GM12878 (cell line): Measurements from ENCODE around the gene HDAC7.

Source experiments
- CHD1 ChIP-seq: IDR thresholded peaks from 2 replicates; pipeline ENCODE4 v1.6.1; 2012; ENCODE audit warnings: low read depth, low read length, improper control_type of control experiment
- CREB1 ChIP-seq: IDR thresholded peaks from 2 replicates; pipeline ENCODE4 v1.6.1; 2012; ENCODE audit warnings: low read depth, mild to moderate bottlenecking, inconsistent platforms
- HCFC1 ChIP-seq: fragments of 150-350 bp; IDR thresholded peaks from 2 replicates; pipeline ENCODE4 v1.6.1; 2014; ENCODE audit warnings: low read length
- HDAC2 ChIP-seq: fragments of 200-600 bp; sonication (generic); IDR thresholded peaks from 2 replicates; pipeline ENCODE4 v1.6.1; 2017
- MAX ChIP-seq: IDR thresholded peaks from 2 replicates; pipeline ENCODE4 v1.6.1; 2012; ENCODE audit warnings: low read depth, low read length, improper control_type of control experiment
- POLR2AphosphoS5 ChIP-seq: IDR thresholded peaks from 2 replicates; pipeline ENCODE4 v1.6.1; 2011; ENCODE audit warnings: mild to moderate bottlenecking, low read length, inconsistent platforms
- RFX5 ChIP-seq: IDR thresholded peaks from 2 replicates; pipeline ENCODE4 v1.6.1; 2011; ENCODE audit warnings: low read depth, low read length, improper control_type of control experiment
- SMC3 ChIP-seq: IDR thresholded peaks from 2 replicates; pipeline ENCODE4 v1.6.1; 2011; ENCODE audit warnings: low read length, improper control_type of control experiment, borderline replicate concordance
- WRNIP1 ChIP-seq: IDR thresholded peaks from 2 replicates; pipeline ENCODE4 v1.6.1; 2011; ENCODE audit warnings: low read depth, low read length, improper control_type of control experiment, borderline replicate concordance

GRCh38 chr12:47824198-47824597 is 4.5 kb upstream of the HDAC7 start:
- TF ChIP-seq HDAC2: no peak
- no peak for TF ChIP-seq SMC3
- no peak for TF ChIP-seq MAX
- no peak for TF ChIP-seq WRNIP1
- TF ChIP-seq CHD1: no peak
- no peak for TF ChIP-seq POLR2AphosphoS5
- no peak for TF ChIP-seq HCFC1
- no peak for TF ChIP-seq RFX5
- no peak for TF ChIP-seq CREB1
